ENCODE measurements around the gene TPP1. TPM values are rescaled to one million over a fixed set of nuclear protein-coding genes. Genes with fewer than 3 reads are reported as not detected.
A peak's percentile ranks its signal among the peaks of the same experiment; 100 is the strongest.

Gene TPP1
- total RNA-seq, 1 experiment from 2014 or later, result 26.9 TPM

DNA sequence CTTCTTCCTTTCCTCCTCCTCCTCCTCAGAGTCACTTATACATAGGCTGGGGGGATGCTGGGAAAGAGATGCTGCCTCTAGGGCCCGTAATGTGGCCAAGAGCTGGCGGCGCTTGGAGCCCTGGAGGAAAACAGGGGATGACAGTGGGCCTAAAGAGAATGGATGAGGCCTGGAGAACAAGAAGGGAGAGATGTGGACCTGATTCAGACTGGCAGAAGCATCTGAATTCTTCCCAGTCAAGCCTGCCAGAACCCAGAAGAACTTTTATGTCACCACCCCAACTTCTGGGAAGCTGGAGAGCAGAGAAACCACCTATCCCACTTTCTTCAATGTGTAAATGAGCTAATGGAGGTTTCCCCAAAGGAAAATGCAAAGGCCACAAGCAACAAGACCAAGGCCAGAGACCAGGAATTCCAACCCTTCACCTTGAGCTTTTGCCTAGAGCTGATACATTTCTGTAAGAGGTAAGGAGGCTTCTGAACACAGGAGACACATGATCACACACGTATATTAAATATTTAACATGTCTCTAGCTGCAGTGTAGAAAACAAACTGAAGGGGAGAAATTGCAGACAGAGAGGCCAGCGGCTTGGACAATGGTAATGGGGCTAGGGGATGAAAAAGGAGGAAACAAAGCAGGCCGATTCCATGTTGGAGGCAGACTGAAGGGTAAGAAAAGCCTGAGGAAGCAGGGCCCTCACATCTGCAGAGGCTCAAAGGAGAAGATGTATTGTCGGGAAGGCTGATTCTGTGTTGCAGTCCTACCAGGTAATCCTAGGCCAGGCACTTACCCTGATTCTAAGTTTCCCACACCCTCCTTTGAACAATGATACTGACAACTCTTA is 16.9 kb downstream of the TPP1 start:
- no peak for DNase-seq (ENCODE audit: low spot score)
- in situ Hi-C loops (cut with HindIII; ENCODE audit: low sequenced_read_pairs), result no loop called here

DNA sequence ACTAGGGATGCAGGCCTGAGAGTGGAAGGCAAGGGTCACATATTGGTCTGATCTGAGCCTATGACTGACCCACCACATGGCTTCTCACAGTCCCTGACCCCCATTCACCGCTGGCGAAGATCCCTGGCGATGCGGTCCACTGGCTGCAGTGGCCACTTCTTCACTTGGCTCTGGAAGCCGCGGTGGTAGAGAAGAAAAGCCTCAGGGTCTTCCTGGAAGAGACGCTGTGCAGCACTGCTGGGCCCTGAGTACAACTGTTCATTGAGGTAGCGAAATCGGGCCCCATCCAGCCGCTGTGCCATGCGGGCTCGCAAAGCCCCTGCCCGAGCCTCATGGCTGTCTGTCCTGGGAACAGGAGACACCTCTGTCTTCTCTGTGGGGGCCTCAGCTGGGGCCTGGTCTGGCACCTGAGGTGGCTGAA is 18.2 kb downstream of the TPP1 start:
- in situ Hi-C loops (cut with HindIII; ENCODE audit: low sequenced_read_pairs), result no loop called here
- DNase-seq (ENCODE audit: low spot score), result no peak

DNA sequence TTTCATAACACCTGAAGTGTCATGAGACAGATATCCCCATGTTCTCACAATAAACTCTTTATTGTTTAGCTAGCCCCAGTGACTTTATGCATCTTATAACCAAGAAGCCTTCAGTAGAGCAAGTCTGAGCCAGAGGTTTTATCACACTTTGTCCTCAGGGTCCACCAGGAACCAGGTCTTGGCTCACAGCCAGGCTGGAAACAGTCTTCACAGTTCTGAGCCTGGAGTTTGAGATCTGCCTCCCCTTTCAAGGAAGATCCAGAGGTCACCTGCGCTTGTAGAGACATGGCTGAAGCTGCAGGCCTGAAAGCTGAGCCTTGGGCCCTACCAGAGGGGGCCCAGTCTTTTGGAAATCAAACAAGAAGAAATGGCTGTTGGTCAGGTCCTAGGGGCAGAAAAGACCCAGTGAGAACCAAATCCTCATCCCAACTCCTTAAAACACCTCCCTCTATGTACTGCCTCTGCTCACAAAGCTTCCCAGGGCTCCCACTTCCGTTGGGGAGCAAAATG is 19.3 kb downstream of the TPP1 start:
- in situ Hi-C loops (cut with HindIII; ENCODE audit: low sequenced_read_pairs), result no loop called here

DNA sequence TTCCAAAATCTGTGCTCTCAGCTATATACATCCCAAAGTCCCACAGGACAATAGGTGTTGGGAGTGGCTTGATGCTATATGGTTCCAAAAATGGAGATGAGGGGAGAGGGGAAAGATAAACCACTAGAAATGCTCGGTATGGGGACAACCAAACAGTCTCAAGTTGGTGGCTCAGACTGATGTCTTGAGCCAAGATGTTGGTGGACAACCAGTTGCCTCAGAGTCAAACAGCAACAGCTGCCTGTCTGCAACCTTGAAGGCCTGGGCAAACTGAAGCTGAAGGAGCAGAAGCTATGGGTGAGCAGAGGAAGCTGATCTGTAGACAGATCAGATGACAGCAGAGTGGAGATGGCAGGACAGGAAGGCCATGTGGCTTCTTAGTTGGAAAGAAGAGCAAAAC is 19.8 kb downstream of the TPP1 start:
- in situ Hi-C loops (cut with HindIII; ENCODE audit: low sequenced_read_pairs), result no loop called here
- no peak for DNase-seq (ENCODE audit: low spot score)

More for the DNA sequence above, 19.3 kb downstream of the TPP1 start:
- DNase-seq (ENCODE audit: low spot score), result no peak

DNA sequence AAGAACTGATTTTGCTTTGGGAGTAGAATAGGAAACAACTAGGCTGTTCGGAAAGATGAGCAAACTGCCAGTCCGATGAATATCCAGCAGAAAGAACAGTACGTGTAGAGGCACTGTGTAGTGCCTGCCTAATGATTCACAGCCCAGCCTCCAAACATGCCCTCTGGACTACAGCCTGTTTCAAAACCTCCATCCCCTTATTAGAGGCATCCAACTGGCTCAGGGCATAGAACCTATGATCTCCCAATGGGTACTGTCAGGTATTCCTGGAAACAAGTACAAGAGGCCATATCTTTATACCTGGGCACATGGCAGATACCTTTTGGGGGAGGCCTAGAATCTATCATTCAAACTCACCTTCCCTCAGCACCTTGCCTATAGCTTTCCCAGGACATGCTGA is 20.7 kb downstream of the TPP1 start:
- DNase-seq (ENCODE audit: low spot score), result no peak
- in situ Hi-C loops (cut with HindIII; ENCODE audit: low sequenced_read_pairs), result no loop called here

DNA sequence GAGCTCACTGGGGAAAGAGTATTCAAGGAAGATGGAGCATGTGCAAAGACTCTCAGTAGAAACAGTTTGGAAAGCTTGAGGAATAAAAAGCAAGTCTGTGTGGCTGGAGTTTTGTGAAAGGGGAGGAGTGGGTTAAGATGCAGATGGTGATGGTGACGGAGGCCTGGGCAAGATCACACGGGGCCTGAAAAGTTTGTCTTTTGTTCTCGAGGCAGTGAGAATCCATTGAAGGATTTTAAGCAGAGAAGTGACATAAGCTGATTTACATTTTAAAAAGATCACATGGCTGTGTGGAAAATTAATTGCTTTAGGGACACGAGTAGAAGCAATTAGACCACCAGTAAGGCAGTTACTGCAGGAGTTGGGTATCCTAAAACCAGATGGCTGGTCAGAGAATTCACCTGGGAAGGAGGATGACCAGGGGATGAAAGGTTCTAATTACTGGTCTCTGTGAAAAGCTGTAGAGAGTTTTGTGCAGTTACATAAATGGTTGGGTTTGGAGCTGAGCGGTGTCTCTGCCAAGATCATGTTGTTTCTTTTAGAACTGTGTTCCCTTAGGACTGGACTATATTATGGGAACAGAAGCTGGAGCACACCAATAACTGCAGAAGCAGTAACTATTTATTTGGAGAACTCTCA is 22.9 kb downstream of the TPP1 start:
- DNase-seq (ENCODE audit: low spot score), result peak; percentile 25
- in situ Hi-C loops (cut with HindIII; ENCODE audit: low sequenced_read_pairs), result no loop called here

DNA sequence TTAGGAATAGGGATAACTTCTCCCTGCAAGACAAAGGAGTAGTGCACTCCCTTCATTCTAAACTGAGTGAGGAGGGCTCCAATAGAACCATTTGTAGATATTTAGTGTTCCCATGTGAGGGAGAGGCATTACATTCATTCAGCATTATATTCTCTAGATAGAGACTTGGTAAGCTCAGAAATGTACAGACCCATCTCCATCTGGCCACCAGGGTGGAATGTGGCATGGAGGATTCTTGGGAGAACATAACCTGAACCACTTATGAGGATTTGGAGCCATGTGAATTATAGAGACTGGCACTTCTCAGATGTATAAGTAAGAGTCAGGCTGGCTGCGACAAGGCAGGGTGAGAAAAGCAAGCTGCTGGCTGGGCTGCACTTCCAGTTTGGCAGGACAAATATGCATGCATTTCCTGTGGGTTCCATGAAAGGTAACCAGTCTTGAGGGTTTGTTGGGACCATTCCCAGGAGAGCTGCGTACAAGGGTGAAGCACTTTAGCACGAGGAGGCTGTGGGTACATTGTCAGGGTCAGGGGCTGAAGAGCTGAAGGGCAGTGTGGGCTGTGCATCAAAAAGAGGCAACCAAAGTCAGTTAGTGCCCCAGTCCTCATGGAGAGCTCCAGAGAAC is 25.0 kb downstream of the TPP1 start:
- in situ Hi-C loops (cut with HindIII; ENCODE audit: low sequenced_read_pairs), result no loop called here
- DNase-seq (ENCODE audit: low spot score), result no peak

DNA sequence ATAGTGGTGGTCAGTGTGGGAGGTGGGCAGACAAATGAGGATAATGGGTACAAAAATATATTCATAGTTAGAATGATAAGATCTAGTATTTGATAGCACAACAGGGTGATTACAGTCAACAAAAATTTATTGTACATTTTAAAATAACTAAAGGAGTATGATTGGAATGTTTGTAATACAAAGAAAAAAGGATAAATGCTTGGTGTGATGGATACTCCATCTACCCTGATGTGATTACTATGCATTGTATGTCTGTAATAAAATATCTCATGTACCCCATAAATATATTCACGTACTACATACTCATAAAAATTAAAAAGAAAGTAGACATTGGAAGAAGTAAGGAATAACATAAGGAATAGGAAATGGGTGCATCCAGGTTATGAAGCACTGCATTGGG is 31.2 kb downstream of the TPP1 start:
- in situ Hi-C loops (cut with HindIII; ENCODE audit: low sequenced_read_pairs), result no loop called here
- no peak for DNase-seq (ENCODE audit: low spot score)

DNA sequence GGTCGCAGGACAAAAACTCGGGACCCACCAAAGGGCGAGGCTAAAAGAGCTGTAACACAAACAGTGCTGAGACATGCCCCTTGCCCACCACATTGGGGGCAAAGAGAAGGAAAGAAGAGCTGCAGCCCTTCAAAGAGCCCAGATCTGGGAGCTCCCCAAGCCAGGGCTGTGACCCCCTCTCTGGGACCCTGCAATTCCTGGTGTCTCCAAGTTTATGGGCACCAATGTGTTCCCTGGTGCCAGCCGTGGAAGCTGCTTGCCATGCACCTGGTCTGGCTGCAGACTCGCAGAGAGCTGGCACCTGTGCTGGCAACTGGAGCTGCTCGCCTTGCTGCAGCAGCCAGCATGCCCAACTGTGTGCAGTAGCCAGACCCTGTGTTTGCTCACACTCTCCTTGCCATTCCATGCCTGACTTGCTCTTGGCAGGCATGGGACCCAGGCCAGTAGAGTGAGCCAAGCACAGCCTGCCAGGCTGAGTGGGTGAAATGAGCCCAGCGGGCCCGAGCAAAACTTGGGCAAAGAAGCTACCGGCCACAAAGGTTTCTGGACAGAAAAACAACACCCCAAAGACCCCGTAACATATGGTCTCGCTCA is 31.8 kb downstream of the TPP1 start:
- in situ Hi-C loops (cut with HindIII; ENCODE audit: low sequenced_read_pairs), result no loop called here
- peak; percentile 88 for DNase-seq (ENCODE audit: low spot score)

DNA sequence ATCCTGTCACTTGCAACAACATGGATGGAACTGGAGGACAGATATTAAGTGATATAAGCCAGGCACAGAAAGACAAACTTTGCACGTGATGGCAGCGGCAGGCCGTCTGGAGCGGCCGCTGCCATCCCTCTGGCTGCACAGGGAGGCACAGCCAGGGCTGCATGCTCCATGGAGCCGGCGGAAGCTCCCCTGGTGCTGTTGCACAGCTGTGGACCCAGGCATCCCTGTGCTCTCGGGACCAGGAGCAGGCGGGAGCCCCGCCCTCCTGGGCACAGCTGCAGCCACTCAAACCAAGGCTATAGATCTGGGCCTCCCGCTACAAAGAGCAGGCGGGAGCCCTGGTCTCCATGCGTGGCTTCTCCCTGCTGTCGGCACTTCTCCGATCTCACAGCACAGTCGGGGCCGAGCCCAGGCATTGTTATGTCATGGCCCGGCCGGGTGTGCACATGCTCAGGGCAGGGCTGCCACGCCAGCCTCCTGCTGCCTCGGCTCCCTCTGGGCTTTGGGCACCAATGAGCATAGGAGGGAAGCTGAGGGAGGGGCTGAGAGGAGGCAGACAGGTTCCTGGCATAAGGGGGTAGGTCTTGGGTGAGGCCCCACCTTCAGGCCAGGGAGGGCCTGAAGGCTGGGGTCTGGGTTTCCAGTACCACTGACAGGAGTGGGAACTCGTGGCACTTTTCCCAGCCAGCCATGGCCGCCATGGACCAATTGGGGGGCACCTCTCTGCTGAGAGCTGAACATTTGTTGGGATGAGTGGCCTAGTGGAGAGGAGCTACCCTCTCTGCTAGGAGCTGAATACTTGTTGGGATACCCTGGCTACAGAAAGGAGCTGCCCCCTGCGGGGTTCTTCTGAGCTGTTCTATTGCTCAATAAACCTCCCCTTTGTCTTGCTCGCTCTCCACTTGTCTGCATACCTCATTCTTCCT is 32.5 kb downstream of the TPP1 start:
- in situ Hi-C loops (cut with HindIII; ENCODE audit: low sequenced_read_pairs), result no loop called here
- DNase-seq (ENCODE audit: low spot score), result no peak

DNA sequence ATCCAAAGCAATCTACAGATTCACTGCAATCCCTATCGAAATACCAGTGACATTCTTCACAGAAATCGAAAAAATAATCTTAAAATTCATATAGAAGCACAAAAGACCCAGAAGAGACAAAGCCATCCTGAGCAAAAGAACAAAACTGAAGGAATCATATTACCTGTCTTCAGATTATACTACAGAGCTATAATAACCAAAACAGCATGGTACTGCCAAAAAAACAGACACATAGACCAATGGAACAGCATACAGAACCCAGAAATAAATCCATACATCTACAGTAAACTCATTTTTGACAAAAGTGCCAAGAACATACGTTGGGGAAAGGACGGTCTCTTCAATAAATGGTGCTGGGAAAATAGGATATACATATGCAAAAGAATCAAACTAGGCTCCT is 34.7 kb downstream of the TPP1 start:
- DNase-seq (ENCODE audit: low spot score), result no peak
- in situ Hi-C loops (cut with HindIII; ENCODE audit: low sequenced_read_pairs), result no loop called here

DNA sequence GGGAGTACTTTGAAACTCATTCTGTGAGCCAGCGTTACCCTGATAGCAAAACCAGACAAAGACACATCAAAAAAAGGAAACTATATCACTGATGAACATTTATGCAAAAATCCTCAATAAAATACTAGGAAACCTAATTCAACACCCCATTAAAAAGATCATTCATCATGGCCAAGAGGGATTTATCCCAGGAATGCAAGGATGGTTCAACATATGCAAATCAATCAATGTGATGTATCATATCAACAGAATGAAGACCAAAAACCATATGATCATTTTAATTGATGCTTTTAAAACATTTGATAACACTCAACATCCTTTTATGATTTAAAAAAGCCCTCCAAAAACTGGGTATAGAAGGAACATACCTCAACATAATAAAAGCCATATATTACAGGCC is 35.6 kb downstream of the TPP1 start:
- in situ Hi-C loops (cut with HindIII; ENCODE audit: low sequenced_read_pairs), result no loop called here
- DNase-seq (ENCODE audit: low spot score), result no peak

DNA sequence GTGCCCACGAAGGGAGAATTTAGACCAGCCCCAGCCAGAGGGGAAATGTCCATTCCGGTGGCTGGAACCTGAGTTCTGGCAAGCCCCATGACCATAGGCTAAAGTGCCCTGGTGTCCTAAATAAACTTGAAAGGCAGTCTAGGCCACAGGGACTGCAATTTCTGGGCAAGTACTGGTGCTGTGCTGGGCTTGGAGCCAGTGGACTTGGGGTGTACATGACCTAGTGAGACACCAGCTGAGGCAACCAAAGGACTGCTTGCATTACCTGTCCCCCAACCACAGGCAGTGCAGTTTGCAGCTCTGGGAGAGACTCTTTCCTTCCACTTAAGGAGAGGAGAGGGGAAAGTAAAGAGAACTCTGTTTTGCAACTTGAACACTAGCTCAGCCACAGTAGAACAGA is 39.5 kb downstream of the TPP1 start:
- in situ Hi-C loops (cut with HindIII; ENCODE audit: low sequenced_read_pairs), result no loop called here
- no peak for DNase-seq (ENCODE audit: low spot score)

DNA sequence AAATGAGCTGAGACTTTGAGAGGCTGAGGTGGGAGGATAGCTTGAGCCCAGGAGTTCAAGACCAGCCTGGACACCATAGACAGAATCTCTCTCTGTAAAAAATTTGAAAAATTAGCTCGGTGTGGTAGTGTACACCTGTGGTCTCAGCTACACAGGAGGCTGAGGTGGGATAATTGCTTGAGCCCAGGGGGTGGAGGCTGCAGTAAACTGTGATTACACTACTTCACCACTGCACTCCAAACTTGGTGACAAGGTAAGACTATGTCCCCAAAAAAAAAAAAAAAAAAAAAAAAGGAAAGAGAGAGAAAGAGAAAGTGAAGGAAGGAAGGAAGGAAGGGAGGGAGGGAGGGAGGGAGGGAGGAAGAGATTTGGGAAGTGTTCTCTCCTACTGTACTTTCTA is 41.1 kb downstream of the TPP1 start:
- DNase-seq (ENCODE audit: low spot score), result no peak
- in situ Hi-C loops (cut with HindIII; ENCODE audit: low sequenced_read_pairs), result no loop called here

DNA sequence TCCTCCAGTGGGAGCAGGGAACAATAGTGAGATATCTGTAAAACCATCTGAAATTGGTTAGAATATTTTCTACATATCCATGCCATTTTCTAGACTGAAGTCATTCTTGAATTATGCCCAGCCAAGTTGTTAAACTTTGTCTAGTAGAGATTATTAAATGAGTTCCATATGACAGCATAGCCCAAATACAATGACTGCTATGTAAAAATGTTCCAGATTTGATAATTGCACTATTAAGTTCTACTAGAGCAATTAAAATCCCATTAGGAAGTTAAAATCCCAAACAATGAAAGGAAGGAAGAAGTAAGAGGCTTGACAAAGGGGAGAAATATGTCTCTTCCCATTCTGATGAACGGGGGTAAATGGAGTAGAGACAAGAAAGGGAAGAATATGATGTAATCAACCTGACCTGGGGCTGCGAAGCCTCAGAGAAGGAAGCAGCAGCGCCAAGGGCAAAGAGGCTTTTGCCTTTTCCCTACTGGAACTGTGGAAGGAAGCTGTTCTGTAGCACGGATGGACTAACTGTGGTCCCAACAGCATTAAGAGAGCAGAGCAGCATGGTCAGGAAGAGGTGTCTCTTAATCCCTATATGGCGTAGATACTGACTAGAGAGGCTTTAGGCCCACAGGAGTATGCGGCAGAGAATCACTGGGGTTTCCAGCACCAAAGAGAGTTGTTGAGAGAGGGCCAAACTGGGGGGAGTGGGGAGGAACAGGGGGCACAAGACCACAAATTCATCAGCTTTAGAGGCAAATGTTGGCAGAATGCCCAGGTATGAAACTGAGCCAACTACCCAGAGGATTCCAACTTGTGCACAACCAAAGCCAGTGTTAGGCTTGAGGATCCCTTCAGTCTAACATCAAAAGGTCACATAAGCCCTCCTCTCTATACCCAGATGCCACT is 42.5 kb downstream of the TPP1 start:
- DNase-seq (ENCODE audit: low spot score), result peak; percentile 58
- in situ Hi-C loops (cut with HindIII; ENCODE audit: low sequenced_read_pairs), result no loop called here

DNA sequence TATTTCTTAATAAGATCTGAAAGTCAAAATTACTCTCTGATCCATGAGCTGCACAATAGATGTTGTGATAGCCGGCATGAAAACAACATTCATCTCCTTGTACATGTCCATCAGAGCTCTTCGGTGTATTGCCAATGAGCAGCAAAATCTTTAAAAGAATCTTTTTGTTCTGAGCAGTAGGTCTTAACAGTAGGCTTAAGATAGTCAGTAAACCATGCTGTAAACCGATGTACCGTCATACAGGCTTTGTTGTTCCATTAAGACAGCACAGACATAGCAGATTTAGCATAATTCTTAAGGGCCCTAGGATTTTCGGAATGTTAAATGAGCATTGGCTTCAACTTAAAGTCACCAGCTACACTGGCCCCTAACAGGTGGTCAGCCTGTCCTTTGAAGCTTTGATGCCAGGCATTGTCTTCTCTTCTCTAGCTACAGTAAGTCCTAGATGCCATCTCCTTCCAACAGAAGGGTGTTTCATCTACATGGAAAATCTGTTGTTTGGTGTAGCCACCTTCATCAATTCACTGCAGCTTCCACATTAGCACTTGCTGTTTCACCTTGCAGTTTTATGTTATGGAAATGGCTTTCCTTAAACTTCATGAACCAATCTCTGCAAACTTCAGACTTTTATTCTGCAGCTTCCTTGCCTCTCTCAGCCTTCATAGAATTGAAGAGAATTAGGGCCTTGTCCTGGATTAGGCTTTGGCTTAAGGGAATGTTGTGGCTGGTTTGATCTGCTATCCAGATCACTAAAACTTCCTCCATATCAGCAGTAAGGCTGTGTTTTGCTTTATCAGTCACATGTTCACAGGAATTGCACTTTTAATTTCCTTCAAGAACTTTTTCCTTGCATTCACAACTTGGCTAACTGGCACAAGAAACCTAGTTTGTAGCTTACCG is 44.2 kb downstream of the TPP1 start:
- in situ Hi-C loops (cut with HindIII; ENCODE audit: low sequenced_read_pairs), result no loop called here

DNA sequence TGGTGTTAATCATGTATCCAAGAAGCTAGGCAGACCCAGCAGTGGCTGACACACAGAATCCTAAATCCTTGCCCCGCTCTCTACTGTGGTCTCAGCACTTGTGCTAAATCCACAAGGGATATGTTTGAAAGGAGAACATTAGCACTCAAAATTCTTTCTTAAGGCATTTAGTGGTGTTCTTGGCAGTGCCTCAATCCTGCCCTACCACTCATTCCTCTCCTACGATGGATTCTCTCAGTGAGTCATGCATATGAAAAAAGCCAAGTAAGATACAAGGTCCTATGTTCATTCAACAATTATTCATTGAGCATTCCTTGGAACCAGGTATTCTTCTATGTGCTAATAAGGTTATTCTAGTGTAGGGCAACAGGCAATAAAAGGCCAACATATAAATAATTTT is 47.0 kb downstream of the TPP1 start:
- no peak for DNase-seq (ENCODE audit: low spot score)
- in situ Hi-C loops (cut with HindIII; ENCODE audit: low sequenced_read_pairs), result no loop called here

More for the DNA sequence above, 44.2 kb downstream of the TPP1 start:
- DNase-seq (ENCODE audit: low spot score), result no peak

Measured in G401 (cell line).